Karpas-422 (cell line): ENCODE measurements around the gene RPS16. TPM values are rescaled to one million over a fixed set of nuclear protein-coding genes. Genes with fewer than 3 reads are reported as not detected.
A peak's percentile ranks its signal among the peaks of the same experiment; 100 is the strongest.

Experiments
- DNase-seq: peaks from one replicate; pipeline ENCODE4 v3.0.0-alpha.2; 2015
- H2AFZ ChIP-seq: fragments of 200-600 bp; sonication (generic); 2 replicates; pipeline ENCODE4 v1.6.1; 2014; ENCODE audit warnings: antibody characterized with exemption, low read length, mixed read lengths
- H3K27ac ChIP-seq: fragments of 200-600 bp; sonication (generic); 2 replicates; pipeline ENCODE4 v1.5.1; 2014; ENCODE audit warnings: mild to moderate bottlenecking, low read length, moderate library complexity
- H3K27me3 ChIP-seq: fragments of 200-600 bp; sonication (generic); 2 replicates; pipeline ENCODE4 v1.6.1; 2014; ENCODE audit warnings: low read length, mixed read lengths
- H3K36me3 ChIP-seq: fragments of 200-600 bp; sonication (generic); 2 replicates; pipeline ENCODE4 v1.6.1; 2014; ENCODE audit warnings: low read length, mixed read lengths; ENCODE audit not compliant: insufficient read depth
- H3K4me1 ChIP-seq: fragments of 200-600 bp; sonication (generic); 2 replicates; pipeline ENCODE4 v1.6.1; 2014; ENCODE audit warnings: mild to moderate bottlenecking, low read length, mixed read lengths
- H3K4me2 ChIP-seq: fragments of 200-600 bp; sonication (generic); 2 replicates; pipeline ENCODE4 v1.6.1; 2014; ENCODE audit warnings: low read length, low read depth, mild to moderate bottlenecking; ENCODE audit not compliant: poor library complexity, severe bottlenecking
- H3K4me3 ChIP-seq: fragments of 200-600 bp; sonication (generic); 2 replicates; pipeline ENCODE4 v1.5.1; 2014; ENCODE audit warnings: mild to moderate bottlenecking, antibody characterized with exemption, low read length, mixed read lengths
- H3K79me2 ChIP-seq: fragments of 200-600 bp; sonication (generic); 2 replicates; pipeline ENCODE4 v1.6.1; 2014; ENCODE audit warnings: mild to moderate bottlenecking, low read length, mixed read lengths
- H3K9ac ChIP-seq: fragments of 200-600 bp; sonication (generic); 2 replicates; pipeline ENCODE4 v1.6.0; 2014; ENCODE audit warnings: low read length
- H3K9me2 ChIP-seq: fragments of 200-600 bp; sonication (generic), shearing (Covaris generic); replicated peaks from 2 replicates; pipeline ENCODE4 v1.6.0; 2014; ENCODE audit warnings: mild to moderate bottlenecking, low read length, moderate library complexity; ENCODE audit not compliant: insufficient read depth
- H3K9me3 ChIP-seq: fragments of 300-700, 200-600 bp; sonication (generic); 2 replicates; pipeline ENCODE4 v1.6.1; 2014; ENCODE audit warnings: low read length, mixed read lengths
- H4K20me1 ChIP-seq: fragments of 200-600 bp; sonication (generic); 2 replicates; pipeline ENCODE4 v1.6.1; 2014; ENCODE audit warnings: mild to moderate bottlenecking, antibody characterized with exemption, low read length, low read depth; ENCODE audit not compliant: insufficient read depth
- total RNA-seq: library from RNA; depleted of rRNA; stranded (reverse); fragments of >200 nt; shearing (Covaris generic); gene quantifications from 2 replicates; pipeline ENCODE4 v1.2.3, GENCODE V29; 2014; ENCODE audit warnings: low replicate concordance

RPS16 gene
- total RNA-seq, 1 experiment from 2014 or later, result 378 TPM

DNA sequence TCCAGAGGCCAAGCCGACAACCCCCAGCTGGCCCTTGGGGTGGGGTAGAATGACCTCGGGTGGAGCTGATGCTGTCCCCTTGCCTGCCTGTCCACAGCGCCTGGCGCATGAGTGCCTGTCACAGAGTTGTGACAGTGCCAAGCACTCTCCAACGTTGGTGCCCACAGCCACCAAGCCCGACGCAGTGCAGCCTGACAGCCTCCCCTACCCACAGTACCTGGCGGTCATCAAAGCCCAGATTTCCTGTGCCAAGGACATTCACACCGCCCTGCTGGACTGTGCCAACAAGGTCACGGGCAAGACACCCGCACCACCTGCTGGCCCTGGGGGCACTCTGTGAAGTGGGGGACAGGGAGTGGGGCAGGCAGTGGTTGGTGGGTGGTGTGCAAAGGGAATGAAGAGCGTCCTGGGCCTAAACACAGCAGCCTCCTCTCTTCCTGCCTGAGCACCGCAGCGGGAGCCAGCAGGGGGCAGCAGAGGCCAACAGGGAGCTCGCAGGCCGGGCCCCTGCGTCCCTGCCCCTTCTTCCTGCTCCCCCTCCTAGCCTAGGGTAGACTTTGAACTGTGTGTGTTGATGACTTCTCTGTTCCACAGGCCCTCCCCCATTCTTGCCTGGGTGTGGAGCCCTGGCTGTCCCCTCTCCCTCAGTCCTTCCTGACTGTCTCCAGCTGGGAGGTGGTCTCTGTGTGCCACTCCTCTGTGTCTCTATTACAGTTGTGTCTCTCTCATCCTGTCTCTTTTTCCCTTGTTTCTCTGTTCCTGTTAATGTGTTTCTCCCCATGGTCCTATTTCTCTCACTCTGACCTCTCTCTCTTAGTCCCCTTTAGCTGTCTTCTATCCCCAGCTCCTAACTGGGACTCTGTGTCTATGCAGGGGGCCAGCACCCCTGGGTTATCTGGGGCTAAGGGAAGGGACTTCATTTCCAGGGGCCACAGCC, 38.1 kb downstream of the RPS16 start:
- DNase-seq, result peak; percentile 95
- H3K79me2 ChIP-seq, result peaks cover 7% of the 10 kb centered on the region; the same call in 1 of the 2 replicates
- H3K4me3 ChIP-seq, result no peak overlapping the region

GRCh38 chr19:39390751-39391437, 44.9 kb downstream of the RPS16 start, which contains the start of the genes MED29 and PAF1:
TSS of gene MED29 (plus strand) at chr19:39391378. CDS start at chr19:39391423, 45 bp downstream.
TSS of gene PAF1 (minus strand) at chr19:39391106. CDS start at chr19:39390864, 242 bp downstream.
- H3K4me1 ChIP-seq, result peaks cover 20% of the 10 kb centered on the region
- peaks cover 22% of the 10 kb centered on the region; the same call in 1 of the 2 replicates for H3K36me3 ChIP-seq
- peak; percentile 100 for DNase-seq
- H4K20me1 ChIP-seq, result no peaks in the 10 kb centered on the region
- no peaks in the 10 kb centered on the region for H3K9me2 ChIP-seq
- H3K4me3 ChIP-seq, result peak within 1 kb of the TSS; percentile 92
- peaks cover 31% of the 10 kb centered on the region for H3K79me2 ChIP-seq
- peak within 1 kb of the TSS; percentile 91 for H3K4me2 ChIP-seq
- H2AFZ ChIP-seq, result peak within 1 kb of the TSS; percentile 83
- H3K9me3 ChIP-seq, result no peaks in the 10 kb centered on the region
- H3K27me3 ChIP-seq, result no peaks in the 10 kb centered on the region
- H3K27ac ChIP-seq, result peak within 1 kb of the TSS; percentile 75
- peak within 1 kb of the TSS; percentile 92 for H3K9ac ChIP-seq

More for the DNA sequence above, 38.1 kb downstream of the RPS16 start:
- H3K36me3 ChIP-seq, result peaks cover 8% of the 10 kb centered on the region; the same call in 1 of the 2 replicates
- peak overlapping the region; percentile 9 for H3K9ac ChIP-seq
- no peak overlapping the region for H2AFZ ChIP-seq
- H3K27ac ChIP-seq, result no peak overlapping the region
- H4K20me1 ChIP-seq, result no peaks in the 10 kb centered on the region
- no peak overlapping the region for H3K4me2 ChIP-seq
- no peaks in the 10 kb centered on the region for H3K9me3 ChIP-seq
- no peaks in the 10 kb centered on the region for H3K27me3 ChIP-seq
- no peaks in the 10 kb centered on the region for H3K9me2 ChIP-seq
- H3K4me1 ChIP-seq, result peaks cover 31% of the 10 kb centered on the region

DNA sequence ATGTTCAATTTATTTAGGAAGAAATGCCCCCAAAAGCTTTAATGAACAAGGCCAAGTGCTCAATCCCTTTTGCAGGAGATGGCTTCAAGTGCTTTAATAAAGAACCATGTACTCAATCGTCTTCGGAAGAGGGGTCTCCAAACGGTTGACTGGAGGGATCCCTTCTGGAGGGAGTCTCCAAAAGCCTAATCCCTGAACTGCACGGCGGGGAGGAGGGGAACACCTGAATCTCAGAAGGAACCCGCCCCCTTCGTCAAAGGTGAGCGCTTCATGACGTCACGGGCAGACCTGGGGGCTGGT, 45.3 kb downstream of the RPS16 start:
- peaks cover 22% of the 10 kb centered on the region; the same call in 1 of the 2 replicates for H3K36me3 ChIP-seq
- peaks cover 31% of the 10 kb centered on the region for H3K79me2 ChIP-seq
- peak overlapping the region; percentile 92 for H3K4me3 ChIP-seq
- peak overlapping the region; percentile 75 for H3K27ac ChIP-seq
- H3K9me2 ChIP-seq, result no peaks in the 10 kb centered on the region
- H3K27me3 ChIP-seq, result no peaks in the 10 kb centered on the region
- H3K4me2 ChIP-seq, result peak overlapping the region; percentile 91
- H3K9me3 ChIP-seq, result no peaks in the 10 kb centered on the region
- H3K4me1 ChIP-seq, result peaks cover 20% of the 10 kb centered on the region
- H4K20me1 ChIP-seq, result no peaks in the 10 kb centered on the region
- H2AFZ ChIP-seq, result peak overlapping the region; percentile 28; the same call in 1 of the 2 replicates
- no peak for DNase-seq
- peak overlapping the region; percentile 86 for H3K9ac ChIP-seq

DNA sequence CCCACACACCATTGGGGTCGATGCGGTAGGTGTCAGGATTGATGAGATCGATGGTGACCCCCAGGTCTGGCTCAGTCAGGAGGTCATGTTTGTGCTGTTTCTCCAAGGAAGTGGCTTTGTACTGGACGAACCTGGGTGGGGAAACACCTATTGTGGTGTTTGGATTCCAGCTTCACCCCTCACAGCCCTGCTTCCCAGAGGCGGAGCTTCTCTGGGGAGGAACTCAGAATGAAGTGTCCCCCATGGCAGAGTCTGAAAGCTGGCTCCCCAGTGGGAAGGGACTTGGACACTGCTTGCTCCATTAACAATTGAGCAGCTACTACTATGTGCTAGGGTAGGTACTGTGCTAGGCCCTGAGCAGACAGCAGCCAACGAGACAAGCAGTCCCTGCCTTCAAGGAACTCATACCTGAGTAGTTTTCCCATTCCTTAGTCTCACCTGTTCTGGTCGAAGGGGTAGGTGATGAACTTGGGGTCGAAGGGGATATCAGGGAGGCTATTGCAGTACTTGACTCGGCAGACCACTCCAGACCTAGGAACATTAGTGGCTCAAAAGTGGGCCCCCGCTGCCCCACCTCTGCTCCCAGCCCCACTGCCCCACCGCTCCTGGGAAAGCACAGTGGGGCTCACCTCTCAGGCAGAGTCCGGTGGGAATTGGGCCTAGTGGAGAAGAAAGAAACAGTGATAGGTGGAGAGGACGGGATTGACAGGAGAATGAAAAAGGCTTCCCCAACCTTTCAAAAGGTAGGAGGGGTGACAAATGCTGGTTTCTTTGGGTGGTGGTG, 45.9 kb downstream of the RPS16 start:
- Histone ChIP-seq H3K4me1 (peaks cover 20% of the 10 kb centered on the region), H4K20me1 (no peaks in the 10 kb centered on the region), H3K27ac (peak overlapping the region; percentile 75), H3K4me2 (peak overlapping the region; percentile 91), H2AFZ (no peak overlapping the region), H3K4me3 (peak overlapping the region; percentile 92), H3K9ac (peak overlapping the region; percentile 86), H3K27me3 (no peaks in the 10 kb centered on the region), H3K79me2 (peaks cover 31% of the 10 kb centered on the region), H3K9me3 (no peaks in the 10 kb centered on the region), H3K9me2 (no peaks in the 10 kb centered on the region), H3K36me3 (peaks cover 22% of the 10 kb centered on the region; the same call in 1 of the 2 replicates)
- DNase-seq, result no peak

GRCh38 chr19:39388657-39389056, 47.1 kb downstream of the RPS16 start:
- H3K27me3 ChIP-seq, result no peaks in the 10 kb centered on the region
- H3K4me1 ChIP-seq, result peaks cover 20% of the 10 kb centered on the region
- H2AFZ ChIP-seq, result no peak overlapping the region
- H3K9me2 ChIP-seq, result no peaks in the 10 kb centered on the region
- H3K4me3 ChIP-seq, result no peak overlapping the region
- no peaks in the 10 kb centered on the region for H4K20me1 ChIP-seq
- H3K79me2 ChIP-seq, result peaks cover 30% of the 10 kb centered on the region
- no peak overlapping the region for H3K9ac ChIP-seq
- H3K36me3 ChIP-seq, result peaks cover 24% of the 10 kb centered on the region
- H3K9me3 ChIP-seq, result no peaks in the 10 kb centered on the region
- H3K4me2 ChIP-seq, result no peak overlapping the region
- no peak overlapping the region for H3K27ac ChIP-seq
- DNase-seq, result no peak

- Histone ChIP-seq H3K4me1 (peaks cover 11% of the 10 kb centered on the region), H3K36me3 (peaks cover 19% of the 10 kb centered on the region), H3K4me3 (no peak overlapping the region), H3K79me2 (peaks cover 15% of the 10 kb centered on the region), H2AFZ (no peak overlapping the region), H3K9me3 (no peaks in the 10 kb centered on the region), H3K9ac (no peak overlapping the region), H3K27me3 (no peaks in the 10 kb centered on the region), H3K27ac (no peak overlapping the region), H3K9me2 (no peaks in the 10 kb centered on the region), H4K20me1 (no peaks in the 10 kb centered on the region), H3K4me2 (no peak overlapping the region)
- no peak for DNase-seq
Observed at GRCh38 chr19:39386557-39386956, 49.2 kb downstream of the RPS16 start.

DNA sequence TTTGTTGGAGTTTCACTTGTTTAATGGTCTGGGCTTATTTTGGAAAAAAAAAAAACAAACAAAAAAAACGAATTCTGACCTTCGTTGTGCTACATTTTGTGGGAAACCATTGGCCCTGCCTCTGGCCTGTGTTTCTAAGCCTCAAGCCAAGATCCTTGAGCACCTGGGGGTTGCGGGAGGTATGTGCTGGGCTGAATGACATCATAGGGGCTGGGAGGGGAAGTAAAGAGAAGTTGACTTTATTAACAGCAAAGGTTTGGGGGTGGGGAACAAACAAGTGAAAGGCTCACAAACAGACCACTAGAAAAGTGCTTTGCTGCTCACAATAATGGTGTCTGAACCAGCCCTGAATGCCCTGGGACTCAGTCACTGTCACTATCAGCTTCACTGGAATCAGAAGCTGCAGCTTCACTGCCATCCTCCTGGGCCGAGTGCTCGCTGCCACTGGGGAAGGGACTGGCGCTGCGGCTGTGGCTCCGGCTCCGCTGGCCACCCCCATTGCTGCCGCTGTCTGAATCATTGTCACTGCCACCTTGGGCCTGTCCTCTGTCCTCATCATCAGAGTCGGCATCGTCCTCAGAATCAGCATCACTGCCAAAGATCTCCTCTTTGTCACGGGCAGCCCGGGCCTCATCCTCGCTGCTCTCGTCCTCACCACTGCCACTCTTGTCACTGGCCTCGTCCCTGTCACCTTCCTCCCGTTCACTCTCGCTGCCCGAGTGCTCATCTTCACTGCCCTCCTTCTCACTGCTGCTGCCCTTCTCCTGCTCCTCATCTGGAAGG, 49.9 kb downstream of the RPS16 start:
- Histone ChIP-seq H3K4me1 (peaks cover 11% of the 10 kb centered on the region), H3K9me2 (no peaks in the 10 kb centered on the region), H3K79me2 (peaks cover 13% of the 10 kb centered on the region), H3K9ac (no peak overlapping the region), H3K27ac (no peak overlapping the region), H3K4me3 (no peak overlapping the region), H3K27me3 (no peaks in the 10 kb centered on the region), H3K36me3 (peaks cover 19% of the 10 kb centered on the region), H2AFZ (no peak overlapping the region), H3K9me3 (no peaks in the 10 kb centered on the region), H3K4me2 (no peak overlapping the region), H4K20me1 (no peaks in the 10 kb centered on the region)
- DNase-seq, result peak; percentile 44
